Chondrocyte (in vitro differentiated cells): ENCODE measurements around the gene PP2D1. TPM values are rescaled to one million over a fixed set of nuclear protein-coding genes. Genes with fewer than 3 reads are reported as not detected.

ENCODE experiments used
- DNase-seq: peaks from one replicate; pipeline ENCODE4 v3.0.0; 2021; ENCODE audit warnings: mixed read lengths, low spot score
- H3K27ac Mint-ChIP-seq: one replicate; pipeline ENCODE4 v1.8.0; 2021; ENCODE audit warnings: mild to moderate bottlenecking, moderate library complexity, mixed read lengths; ENCODE audit not compliant: unreplicated experiment
- H3K27me3 Mint-ChIP-seq: 2 replicates; pipeline ENCODE4 v1.8.0; 2021; ENCODE audit warnings: low read depth, mixed read lengths
- H3K36me3 Mint-ChIP-seq: 2 replicates; pipeline ENCODE4 v1.8.0; 2021; ENCODE audit warnings: low read depth, mixed read lengths
- H3K4me1 Mint-ChIP-seq: 2 replicates; pipeline ENCODE4 v1.8.0; 2021; ENCODE audit warnings: low read depth, mild to moderate bottlenecking, mixed read lengths
- H3K4me3 Mint-ChIP-seq: one replicate; pipeline ENCODE4 v1.8.0; 2021; ENCODE audit warnings: mild to moderate bottlenecking, moderate library complexity, mixed read lengths; ENCODE audit not compliant: unreplicated experiment
- H3K9me3 Mint-ChIP-seq: 2 replicates; pipeline ENCODE4 v1.8.0; 2021; ENCODE audit warnings: low read depth, mixed read lengths
- total RNA-seq: library from RNA; stranded (reverse); gene quantifications from 3 replicates; pipeline ENCODE4 v1.2.1, GENCODE V29; 2021
- TF ChIP-seq, protein P1 (sequence below): fragments of 200-600 bp; sonication (generic); IDR thresholded peaks from 2 replicates; pipeline ENCODE4 v1.5.0; 2021; ENCODE audit warnings: antibody characterized with exemption, mild to moderate bottlenecking, moderate library complexity

Gene PP2D1
- total RNA-seq, 1 donor from 2014 or later, result not detected

DNA sequence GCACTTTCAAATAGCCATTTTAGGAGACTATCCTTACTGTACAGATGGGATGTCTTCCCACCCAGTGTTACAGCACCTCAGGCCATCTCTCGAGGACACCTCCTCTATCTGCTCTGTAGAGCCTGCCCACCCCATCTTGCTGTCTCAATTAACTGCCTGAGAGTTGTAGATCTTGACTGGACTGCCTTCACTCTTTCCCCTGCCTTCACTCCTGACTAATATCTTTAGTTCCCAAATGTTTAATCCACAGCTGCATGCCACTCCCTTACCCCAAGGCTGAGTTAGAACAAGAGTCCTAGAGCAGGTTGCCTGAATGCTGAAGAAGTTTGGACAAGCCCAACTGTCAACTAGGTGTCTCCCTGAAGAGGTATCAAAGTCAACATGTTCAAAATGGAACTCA is 1.3 kb upstream of the PP2D1 start:
- TF ChIP-seq, protein P1, sequence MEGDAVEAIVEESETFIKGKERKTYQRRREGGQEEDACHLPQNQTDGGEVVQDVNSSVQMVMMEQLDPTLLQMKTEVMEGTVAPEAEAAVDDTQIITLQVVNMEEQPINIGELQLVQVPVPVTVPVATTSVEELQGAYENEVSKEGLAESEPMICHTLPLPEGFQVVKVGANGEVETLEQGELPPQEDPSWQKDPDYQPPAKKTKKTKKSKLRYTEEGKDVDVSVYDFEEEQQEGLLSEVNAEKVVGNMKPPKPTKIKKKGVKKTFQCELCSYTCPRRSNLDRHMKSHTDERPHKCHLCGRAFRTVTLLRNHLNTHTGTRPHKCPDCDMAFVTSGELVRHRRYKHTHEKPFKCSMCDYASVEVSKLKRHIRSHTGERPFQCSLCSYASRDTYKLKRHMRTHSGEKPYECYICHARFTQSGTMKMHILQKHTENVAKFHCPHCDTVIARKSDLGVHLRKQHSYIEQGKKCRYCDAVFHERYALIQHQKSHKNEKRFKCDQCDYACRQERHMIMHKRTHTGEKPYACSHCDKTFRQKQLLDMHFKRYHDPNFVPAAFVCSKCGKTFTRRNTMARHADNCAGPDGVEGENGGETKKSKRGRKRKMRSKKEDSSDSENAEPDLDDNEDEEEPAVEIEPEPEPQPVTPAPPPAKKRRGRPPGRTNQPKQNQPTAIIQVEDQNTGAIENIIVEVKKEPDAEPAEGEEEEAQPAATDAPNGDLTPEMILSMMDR, result no peak
- no peaks in the 10 kb centered on the region for H3K4me1 Mint-ChIP-seq
- H3K9me3 Mint-ChIP-seq, result no peaks in the 10 kb centered on the region
- no peak overlapping the region for H3K27ac Mint-ChIP-seq
- H3K27me3 Mint-ChIP-seq, result no peaks in the 10 kb centered on the region
- no peaks in the 10 kb centered on the region for H3K36me3 Mint-ChIP-seq
- no peak overlapping the region for H3K4me3 Mint-ChIP-seq
- no peak for DNase-seq

DNA sequence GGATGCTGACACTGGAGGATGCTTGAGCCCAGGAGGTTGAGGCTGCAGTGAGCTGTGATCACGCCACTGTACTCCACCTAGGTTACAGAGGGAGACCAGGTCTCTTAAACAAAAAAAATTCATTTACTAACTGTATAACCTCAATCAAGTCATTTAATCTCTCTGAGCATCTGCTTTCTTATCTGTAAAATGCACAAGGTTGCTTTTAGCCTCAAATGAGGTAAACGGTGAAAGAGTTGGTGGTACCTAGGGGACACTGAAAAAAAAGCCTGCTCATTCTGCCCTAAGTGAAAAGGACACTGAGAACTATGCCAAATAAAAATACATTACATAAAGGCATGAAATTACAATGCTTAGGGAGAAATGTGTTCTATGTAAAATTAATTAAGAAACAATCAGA is 3.4 kb downstream of the PP2D1 start:
- Mint-ChIP-seq H3K36me3 (no peaks in the 10 kb centered on the region), H3K9me3 (no peaks in the 10 kb centered on the region), H3K27me3 (no peaks in the 10 kb centered on the region), H3K4me3 (no peak overlapping the region), H3K4me1 (no peaks in the 10 kb centered on the region), H3K27ac (no peak overlapping the region)
- DNase-seq, result no peak
- TF ChIP-seq, protein P1, result no peak

DNA sequence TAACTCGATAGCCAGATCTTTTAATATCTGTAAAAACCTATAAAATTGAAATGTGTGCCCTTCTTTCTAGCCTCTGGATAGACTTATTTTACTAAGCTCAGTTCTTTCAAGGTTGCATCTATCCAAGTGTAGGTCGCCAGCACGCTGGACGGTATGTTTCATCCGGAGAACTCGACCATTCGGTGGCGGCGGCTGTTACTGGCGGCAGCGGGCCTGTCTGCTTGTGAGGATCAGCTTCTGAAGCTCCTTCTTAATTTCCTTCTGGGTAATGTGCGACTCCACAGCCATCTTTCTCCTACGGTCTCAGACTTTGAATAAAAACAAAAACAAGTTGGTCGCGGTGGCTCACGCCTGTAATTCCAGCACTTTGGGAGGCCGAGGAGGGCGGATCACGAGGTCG is 4.1 kb downstream of the PP2D1 start:
- Mint-ChIP-seq H3K4me1 (no peaks in the 10 kb centered on the region), H3K4me3 (no peak overlapping the region), H3K27me3 (no peaks in the 10 kb centered on the region), H3K36me3 (no peaks in the 10 kb centered on the region), H3K9me3 (no peaks in the 10 kb centered on the region), H3K27ac (no peak overlapping the region)
- TF ChIP-seq, protein P1, result no peak
- no peak for DNase-seq

DNA sequence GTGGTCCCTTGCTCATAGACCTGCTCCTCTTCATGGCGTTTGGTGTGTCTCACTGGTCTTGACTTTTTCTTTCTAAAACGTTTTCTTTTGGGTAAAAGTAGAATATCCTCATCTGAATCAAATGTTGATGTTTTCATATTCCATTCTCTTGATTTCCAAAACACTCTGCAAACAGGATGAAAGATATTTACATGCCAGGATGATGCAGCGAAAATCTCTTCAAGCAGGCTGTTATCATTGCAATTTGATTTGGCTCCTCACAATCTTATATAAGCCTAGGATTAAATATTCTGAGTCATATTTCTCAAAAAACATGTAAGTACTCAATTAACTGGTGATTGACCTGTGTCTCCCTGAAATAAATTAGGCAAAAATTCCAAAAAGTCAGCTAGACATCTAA is 10.1 kb downstream of the PP2D1 start:
- Mint-ChIP-seq H3K4me3 (no peak overlapping the region), H3K4me1 (no peaks in the 10 kb centered on the region), H3K27ac (no peak overlapping the region), H3K9me3 (peaks cover 1% of the 10 kb centered on the region), H3K36me3 (no peaks in the 10 kb centered on the region), H3K27me3 (no peaks in the 10 kb centered on the region)
- DNase-seq, result no peak
- TF ChIP-seq, protein P1, result no peak

DNA sequence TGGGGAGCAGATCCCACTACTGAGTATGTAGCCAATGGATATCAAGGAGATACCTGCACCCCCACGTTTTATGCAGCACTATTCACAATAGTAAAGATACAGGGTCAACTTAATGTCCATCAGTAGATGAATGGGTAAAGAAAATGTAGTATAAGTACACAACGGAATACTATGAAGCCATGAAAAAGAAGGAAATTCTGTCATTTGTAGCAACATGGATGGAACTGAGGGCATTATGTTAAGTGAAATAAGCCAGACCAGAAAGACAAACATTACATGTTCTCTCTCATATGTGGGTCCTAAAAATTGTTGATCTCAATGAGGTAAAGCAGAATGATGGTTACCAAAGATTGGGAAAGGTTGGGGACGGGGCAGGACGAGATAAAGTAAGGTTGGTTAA is 14.6 kb downstream of the PP2D1 start:
- TF ChIP-seq, protein P1, result no peak
- no peak overlapping the region for H3K4me3 Mint-ChIP-seq
- no peaks in the 10 kb centered on the region for H3K36me3 Mint-ChIP-seq
- H3K27me3 Mint-ChIP-seq, result no peaks in the 10 kb centered on the region
- H3K27ac Mint-ChIP-seq, result no peak overlapping the region
- DNase-seq, result no peak
- no peaks in the 10 kb centered on the region for H3K4me1 Mint-ChIP-seq
- H3K9me3 Mint-ChIP-seq, result peaks cover 17% of the 10 kb centered on the region
